ENCODE data around the gene ALLC.

The ALLC gene

GRCh38 chr2:3709225-3709624 lies 51.2 kb downstream of the ALLC start:
- H3K36me3 ChIP-seq (ENCODE audit: insufficient read depth, low read length), result no peaks in the 10 kb centered on the region
- no peak overlapping the region for H3K4me3 ChIP-seq (ENCODE audit: low read length)
- H3K27me3 ChIP-seq (ENCODE audit: insufficient read depth, low read length), result no peaks in the 10 kb centered on the region
- WGBS, result 89% methylated on average over 6 of the region's 6 CpGs
- H3K9me3 ChIP-seq (ENCODE audit: insufficient read depth, low read depth, low read length), result no peaks in the 10 kb centered on the region
- no peak overlapping the region for H3K27ac ChIP-seq (ENCODE audit: low read depth, low read length)
- H3K9ac ChIP-seq (ENCODE audit: low read depth, low read length), result no peak overlapping the region
- peaks cover 6% of the 10 kb centered on the region; the same call in 1 of the 2 replicates for H3K4me1 ChIP-seq (ENCODE audit: insufficient read depth, low read length)

DNA sequence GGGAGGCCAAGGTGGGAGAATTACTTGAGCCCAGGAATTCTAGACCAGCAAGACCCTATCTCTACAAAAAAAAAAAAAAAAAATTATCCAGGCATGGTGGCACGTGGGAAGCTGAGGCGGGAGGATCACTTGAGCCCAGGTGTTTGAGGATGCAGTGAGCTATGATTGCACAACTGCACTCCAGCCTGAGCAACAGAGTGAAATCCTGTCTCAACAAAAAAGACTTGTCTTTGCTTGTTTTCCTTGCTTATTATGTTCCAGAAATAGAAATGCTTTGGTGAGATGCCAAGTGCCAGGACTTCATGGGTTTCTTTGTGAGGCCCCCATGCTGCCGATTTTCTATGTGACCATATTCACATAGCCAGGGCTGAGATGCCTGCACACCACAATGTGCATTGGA lies 54.4 kb downstream of the ALLC start:
- no peak overlapping the region for H3K27ac ChIP-seq (ENCODE audit: low read depth, low read length)
- no peaks in the 10 kb centered on the region for H3K9me3 ChIP-seq (ENCODE audit: insufficient read depth, low read depth, low read length)
- H3K36me3 ChIP-seq (ENCODE audit: insufficient read depth, low read length), result no peaks in the 10 kb centered on the region
- H3K9ac ChIP-seq (ENCODE audit: low read depth, low read length), result no peak overlapping the region
- H3K4me1 ChIP-seq (ENCODE audit: insufficient read depth, low read length), result no peaks in the 10 kb centered on the region
- WGBS, result 92% methylated on average over 3 of the region's 3 CpGs
- no peaks in the 10 kb centered on the region for H3K27me3 ChIP-seq (ENCODE audit: insufficient read depth, low read length)
- no peak overlapping the region for H3K4me3 ChIP-seq (ENCODE audit: low read length)

GRCh38 chr2:3712831-3713503 lies 55.0 kb downstream of the ALLC start:
- WGBS, result 94% methylated on average over 10 of the region's 10 CpGs
- no peaks in the 10 kb centered on the region for H3K27me3 ChIP-seq (ENCODE audit: insufficient read depth, low read length)
- no peaks in the 10 kb centered on the region for H3K4me1 ChIP-seq (ENCODE audit: insufficient read depth, low read length)
- no peak overlapping the region for H3K27ac ChIP-seq (ENCODE audit: low read depth, low read length)
- H3K36me3 ChIP-seq (ENCODE audit: insufficient read depth, low read length), result no peaks in the 10 kb centered on the region
- H3K9me3 ChIP-seq (ENCODE audit: insufficient read depth, low read depth, low read length), result no peaks in the 10 kb centered on the region
- no peak overlapping the region for H3K9ac ChIP-seq (ENCODE audit: low read depth, low read length)
- no peak overlapping the region for H3K4me3 ChIP-seq (ENCODE audit: low read length)

DNA sequence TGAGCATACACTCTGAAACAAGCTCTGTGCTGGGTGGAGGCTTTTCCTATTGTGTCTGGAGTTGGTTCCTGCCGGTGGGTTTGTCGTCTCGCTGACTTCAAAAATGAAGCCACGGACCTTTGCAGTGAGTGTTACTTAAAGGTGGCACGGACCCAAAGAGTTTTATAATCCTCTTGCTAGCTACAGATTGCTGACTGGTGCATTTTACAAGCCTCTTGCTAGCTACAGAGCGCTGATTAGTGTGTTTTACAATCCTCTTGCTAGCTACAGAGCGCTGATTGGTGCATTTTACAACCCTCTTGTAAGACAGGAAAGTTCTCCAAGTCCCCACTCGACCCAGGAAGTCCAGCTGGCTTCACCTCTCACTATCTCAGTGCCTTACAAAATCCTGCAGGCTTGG lies 60.7 kb downstream of the ALLC start:
- Histone ChIP-seq H3K27ac (ENCODE audit: low read depth, low read length) (no peak overlapping the region), H3K27me3 (ENCODE audit: insufficient read depth, low read length) (no peaks in the 10 kb centered on the region), H3K36me3 (ENCODE audit: insufficient read depth, low read length) (no peaks in the 10 kb centered on the region), H3K9me3 (ENCODE audit: insufficient read depth, low read depth, low read length) (no peaks in the 10 kb centered on the region), H3K9ac (ENCODE audit: low read depth, low read length) (no peak overlapping the region), H3K4me3 (ENCODE audit: low read length) (no peak overlapping the region), H3K4me1 (ENCODE audit: insufficient read depth, low read length) (no peaks in the 10 kb centered on the region)
- WGBS, result 89% methylated on average over 8 of the region's 8 CpGs

GRCh38 chr2:3725002-3725401 lies 67.0 kb downstream of the ALLC start:
- Histone ChIP-seq H3K27me3 (ENCODE audit: insufficient read depth, low read length) (no peaks in the 10 kb centered on the region), H3K4me1 (ENCODE audit: insufficient read depth, low read length) (0 out of 2 replicates have a peak, but pooled peaks cover 9% of the 10 kb centered on the region), H3K36me3 (ENCODE audit: insufficient read depth, low read length) (no peaks in the 10 kb centered on the region), H3K27ac (ENCODE audit: low read depth, low read length) (no peak overlapping the region), H3K4me3 (ENCODE audit: low read length) (no peak overlapping the region), H3K9me3 (ENCODE audit: insufficient read depth, low read depth, low read length) (no peaks in the 10 kb centered on the region), H3K9ac (ENCODE audit: low read depth, low read length) (no peak overlapping the region)
- 94% methylated on average over 11 of the region's 11 CpGs for WGBS

GRCh38 chr2:3725458-3726250 lies 67.7 kb downstream of the ALLC start:
- no peak overlapping the region for H3K9ac ChIP-seq (ENCODE audit: low read depth, low read length)
- WGBS, result 85% methylated on average over 23 of the region's 23 CpGs
- 0 out of 2 replicates have a peak, but pooled peaks cover 9% of the 10 kb centered on the region for H3K4me1 ChIP-seq (ENCODE audit: insufficient read depth, low read length)
- H3K27ac ChIP-seq (ENCODE audit: low read depth, low read length), result no peak overlapping the region
- no peaks in the 10 kb centered on the region for H3K27me3 ChIP-seq (ENCODE audit: insufficient read depth, low read length)
- H3K4me3 ChIP-seq (ENCODE audit: low read length), result no peak overlapping the region
- no peaks in the 10 kb centered on the region for H3K36me3 ChIP-seq (ENCODE audit: insufficient read depth, low read length)
- H3K9me3 ChIP-seq (ENCODE audit: insufficient read depth, low read depth, low read length), result no peaks in the 10 kb centered on the region

GRCh38 chr2:3726511-3726910 lies 68.5 kb downstream of the ALLC start:
- WGBS, result 88% methylated on average over 10 of the region's 10 CpGs
- H3K4me1 ChIP-seq (ENCODE audit: insufficient read depth, low read length), result 0 out of 2 replicates have a peak, but pooled peaks cover 9% of the 10 kb centered on the region
- H3K27ac ChIP-seq (ENCODE audit: low read depth, low read length), result no peak overlapping the region
- H3K9ac ChIP-seq (ENCODE audit: low read depth, low read length), result no peak overlapping the region
- H3K4me3 ChIP-seq (ENCODE audit: low read length), result no peak overlapping the region
- no peaks in the 10 kb centered on the region for H3K27me3 ChIP-seq (ENCODE audit: insufficient read depth, low read length)
- H3K36me3 ChIP-seq (ENCODE audit: insufficient read depth, low read length), result no peaks in the 10 kb centered on the region
- H3K9me3 ChIP-seq (ENCODE audit: insufficient read depth, low read depth, low read length), result no peaks in the 10 kb centered on the region

GRCh38 chr2:3727397-3728045 lies 69.5 kb downstream of the ALLC start:
- WGBS, result 39% methylated on average over 12 of the region's 12 CpGs
- no peaks in the 10 kb centered on the region for H3K36me3 ChIP-seq (ENCODE audit: insufficient read depth, low read length)
- H3K9me3 ChIP-seq (ENCODE audit: insufficient read depth, low read depth, low read length), result no peaks in the 10 kb centered on the region
- H3K27me3 ChIP-seq (ENCODE audit: insufficient read depth, low read length), result no peaks in the 10 kb centered on the region
- peak overlapping the region; percentile 25; the same call in 1 of the 2 replicates for H3K9ac ChIP-seq (ENCODE audit: low read depth, low read length)
- H3K4me3 ChIP-seq (ENCODE audit: low read length), result peak overlapping the region; percentile 36
- 0 out of 2 replicates have a peak, but pooled peaks cover 9% of the 10 kb centered on the region for H3K4me1 ChIP-seq (ENCODE audit: insufficient read depth, low read length)
- peak overlapping the region; percentile 27; the same call in 1 of the 2 replicates for H3K27ac ChIP-seq (ENCODE audit: low read depth, low read length)

- H3K27me3 ChIP-seq (ENCODE audit: insufficient read depth, low read length), result no peaks in the 10 kb centered on the region
- peak overlapping the region; percentile 27; the same call in 1 of the 2 replicates for H3K27ac ChIP-seq (ENCODE audit: low read depth, low read length)
- 53% methylated on average over 22 of the region's 22 CpGs for WGBS
- 0 out of 2 replicates have a peak, but pooled peaks cover 9% of the 10 kb centered on the region for H3K4me1 ChIP-seq (ENCODE audit: insufficient read depth, low read length)
- H3K36me3 ChIP-seq (ENCODE audit: insufficient read depth, low read length), result no peaks in the 10 kb centered on the region
- peak overlapping the region; percentile 25; the same call in 1 of the 2 replicates for H3K9ac ChIP-seq (ENCODE audit: low read depth, low read length)
- H3K9me3 ChIP-seq (ENCODE audit: insufficient read depth, low read depth, low read length), result no peaks in the 10 kb centered on the region
- peak overlapping the region; percentile 36 for H3K4me3 ChIP-seq (ENCODE audit: low read length)
Measured at GRCh38 chr2:3728104-3729054, 70.4 kb downstream of the ALLC start.

- H3K4me3 ChIP-seq (ENCODE audit: low read length), result no peak overlapping the region
- H3K27ac ChIP-seq (ENCODE audit: low read depth, low read length), result no peak overlapping the region
- no peaks in the 10 kb centered on the region for H3K36me3 ChIP-seq (ENCODE audit: insufficient read depth, low read length)
- WGBS, result 94% methylated on average over 8 of the region's 8 CpGs
- H3K9ac ChIP-seq (ENCODE audit: low read depth, low read length), result no peak overlapping the region
- H3K27me3 ChIP-seq (ENCODE audit: insufficient read depth, low read length), result no peaks in the 10 kb centered on the region
- 0 out of 2 replicates have a peak, but pooled peaks cover 9% of the 10 kb centered on the region for H3K4me1 ChIP-seq (ENCODE audit: insufficient read depth, low read length)
- no peaks in the 10 kb centered on the region for H3K9me3 ChIP-seq (ENCODE audit: insufficient read depth, low read depth, low read length)
Measured at GRCh38 chr2:3729055-3729448, 71.1 kb downstream of the ALLC start.
